Left ventricle myocardium inferior (tissue), 1 donor: ENCODE measurements around the gene SLC2A11. TPM values are rescaled to one million over a fixed set of nuclear protein-coding genes. Genes with fewer than 3 reads are reported as not detected.
"Not testable (repeated sequence)": the region's sequence is repeated elsewhere in the genome, so short reads cannot be mapped to it uniquely, and the experiment has no call there.

Experiments used
- DNase-seq: peaks from one replicate; pipeline ENCODE4 v3.0.0-alpha.2; 2020
- H3K27ac ChIP-seq: fragments of 200-600 bp; replicated peaks from 2 replicates; pipeline ENCODE4 v1.8.0; 2021
- H3K27me3 ChIP-seq: fragments of 200-600 bp; 2 replicates; pipeline ENCODE4 v1.8.0; 2021; ENCODE audit warnings: low read depth
- H3K36me3 ChIP-seq: fragments of 200-600 bp; 2 replicates; pipeline ENCODE4 v1.8.0; 2021
- H3K4me1 ChIP-seq: fragments of 200-600 bp; 2 replicates; pipeline ENCODE4 v1.8.0; 2021
- H3K4me3 ChIP-seq: fragments of 200-600 bp; 2 replicates; pipeline ENCODE4 v1.8.0; 2021; ENCODE audit warnings: mild to moderate bottlenecking, moderate library complexity
- H3K9me3 ChIP-seq: fragments of 200-600 bp; replicated peaks from 2 replicates; pipeline ENCODE4 v1.8.0; 2021
- CTCF ChIP-seq: fragments of 200-600 bp; IDR thresholded peaks from 2 replicates; pipeline ENCODE4 v1.8.0; 2021; ENCODE audit warnings: antibody characterized with exemption, mild to moderate bottlenecking, borderline replicate concordance
- intact Hi-C: fragments of 100-400 bp; cut with micrococcal nuclease; formaldehyde crosslinking; loops from one replicate; pipeline ENCODE4 v1.11.0; 2022
- total RNA-seq: library from RNA; stranded (reverse); fragmentation: NEBNext Ultra II Directional; extraction: Animal tissue kit (Norgen Biotek cat#: 25700); gene quantifications from one replicate; pipeline ENCODE4 v1.2.1, GENCODE V29; 2021
- donor health status: DM: no; HTN: yes; CAD: no; lungs with severe emphysema.

SLC2A11 gene
- total RNA-seq, 1 donor from 2014 or later = 22.0 TPM

- no peaks in the 10 kb centered on the region for H3K9me3 ChIP-seq
- no peaks in the 10 kb centered on the region for H3K27me3 ChIP-seq
- peaks cover 20% of the 10 kb centered on the region for H3K36me3 ChIP-seq
- peaks cover 40% of the 10 kb centered on the region for H3K4me1 ChIP-seq
- no peak overlapping the region for H3K27ac ChIP-seq
- no peak for TF ChIP-seq CTCF
- intact Hi-C loops = no loop called here
- DNase-seq = no peak
- H3K4me3 ChIP-seq = no peak overlapping the region
Measured at GRCh38 chr22:23897320-23897719, 39.6 kb downstream of the SLC2A11 start.

GRCh38 chr22:23898006-23898974, 40.6 kb downstream of the SLC2A11 start:
- H3K4me3 ChIP-seq = no peak overlapping the region
- no peak for TF ChIP-seq CTCF
- intact Hi-C loops = no loop called here
- no peak overlapping the region for H3K27ac ChIP-seq
- H3K9me3 ChIP-seq = no peaks in the 10 kb centered on the region
- no peak for DNase-seq
- H3K27me3 ChIP-seq = no peaks in the 10 kb centered on the region
- H3K4me1 ChIP-seq = peaks cover 40% of the 10 kb centered on the region
- H3K36me3 ChIP-seq = peaks cover 20% of the 10 kb centered on the region

GRCh38 chr22:23899042-23899745, 41.5 kb downstream of the SLC2A11 start:
- Histone ChIP-seq H3K4me3 (no peak overlapping the region), H3K9me3 (no peaks in the 10 kb centered on the region), H3K4me1 (peaks cover 32% of the 10 kb centered on the region), H3K36me3 (peaks cover 20% of the 10 kb centered on the region), H3K27me3 (no peaks in the 10 kb centered on the region), H3K27ac (no peak overlapping the region)
- intact Hi-C loops = no loop called here
- TF ChIP-seq CTCF = no peak
- no peak for DNase-seq

- H3K27ac ChIP-seq, DNase-seq, intact Hi-C loops, H3K27me3 ChIP-seq, H3K9me3 ChIP-seq, H3K4me3 ChIP-seq: not testable (repeated sequence)
- peaks cover 20% of the 10 kb centered on the region for H3K36me3 ChIP-seq
- peaks cover 29% of the 10 kb centered on the region for H3K4me1 ChIP-seq
Measured at GRCh38 chr22:23900227-23900626, 42.6 kb downstream of the SLC2A11 start.

GRCh38 chr22:23901600-23901999, 43.9 kb downstream of the SLC2A11 start:
- TF ChIP-seq CTCF = no peak
- H3K27me3 ChIP-seq = no peaks in the 10 kb centered on the region
- H3K9me3 ChIP-seq = no peaks in the 10 kb centered on the region
- peaks cover 17% of the 10 kb centered on the region for H3K4me1 ChIP-seq
- no peak overlapping the region for H3K27ac ChIP-seq
- H3K4me3 ChIP-seq = no peak overlapping the region
- intact Hi-C loops = no loop called here
- no peak for DNase-seq
- H3K36me3 ChIP-seq = peaks cover 9% of the 10 kb centered on the region
